ENCODE results near the gene RSPO3. TPM values are rescaled to one million over a fixed set of nuclear protein-coding genes. Genes with fewer than 3 reads are reported as not detected.

Gene RSPO3
- total RNA-seq = not detected in 2 replicates

DNA sequence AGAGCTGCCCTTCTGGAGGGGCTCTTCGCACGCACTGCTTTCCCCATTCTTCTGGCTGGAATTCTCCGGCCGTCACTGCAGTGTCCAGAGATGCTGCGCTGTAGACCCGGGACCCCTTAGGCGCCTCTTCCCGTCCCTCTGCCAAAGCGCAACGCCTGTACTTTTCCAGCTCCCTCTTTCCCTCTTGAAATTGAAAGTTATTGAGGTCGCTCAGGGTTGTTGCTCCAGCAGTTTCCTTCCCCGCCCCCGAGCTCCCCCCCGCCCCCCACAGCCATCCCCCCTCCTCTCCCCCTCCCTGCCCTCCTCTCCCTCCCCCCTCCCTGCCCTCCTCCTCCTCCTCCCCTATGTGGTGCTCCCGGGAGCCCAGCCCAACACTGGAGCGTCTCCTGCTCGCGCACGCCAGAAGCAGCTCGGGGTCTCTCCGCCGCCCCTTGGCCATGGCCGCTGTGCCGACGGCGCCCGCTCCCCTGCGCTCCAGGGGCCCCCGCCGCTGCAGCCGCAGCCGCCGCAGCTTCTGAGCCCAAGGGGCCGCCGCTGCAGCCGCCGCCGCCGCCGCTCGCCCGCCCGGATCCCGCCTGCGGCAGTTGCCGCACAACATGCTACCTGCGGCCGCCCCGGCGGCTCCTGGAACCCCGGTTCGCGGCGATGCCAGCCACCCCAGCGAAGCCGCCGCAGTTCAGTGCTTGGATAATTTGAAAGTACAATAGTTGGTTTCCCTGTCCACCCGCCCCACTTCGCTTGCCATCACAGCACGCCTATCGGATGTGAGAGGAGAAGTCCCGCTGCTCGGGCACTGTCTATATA is at the start of gene RSPO3:
RSPO3 (plus strand) TSS at position 374 of the 804 bp plus-strand sequence. CDS start 522 bp downstream, outside the sequence.

Other genes with a start within 250 kb of the RSPO3 start
- gene RNF146, start 148.2 kb downstream of the RSPO3 start, total RNA-seq = 36.0 and 47.8 TPM in 2 replicates
- gene ECHDC1, start 224.9 kb downstream of the RSPO3 start, total RNA-seq = 45.0 and 69.5 TPM in 2 replicates

Measured in dermis lymphatic vessel endothelial cell (primary cell).